Tibial nerve (tissue), 4 donors: ENCODE results near the gene CAMSAP2.

Experiments
- EP300 ChIP-seq, 2 donors: sonication (generic); formaldehyde crosslinking; IDR thresholded peaks; one replicate each; pipeline ENCODE4 v1.6.1; 2017; ENCODE audit warnings: antibody characterized with exemption in 2 of 2, mild to moderate bottlenecking in 1 of 2
- POLR2A ChIP-seq, 2 donors: fragments of 450-650 bp; IDR thresholded peaks; one replicate each; pipeline ENCODE4 v1.6.1; 2017; ENCODE audit warnings: antibody characterized with exemption in 2 of 2, mild to moderate bottlenecking in 2 of 2, moderate library complexity in 2 of 2
- TF ChIP-seq, protein P1 (sequence below), 5 experiments: fragments of 200-600 bp in 3 of 5; fragments of 450-650 bp in 2 of 5; sonication (generic) in 3 of 5; IDR thresholded peaks; one replicate each; pipeline ENCODE4 v1.5.1; 2016 to 2019; ENCODE audit warnings: antibody characterized with exemption in 5 of 5, mild to moderate bottlenecking in 3 of 5, moderate library complexity in 2 of 5

DNA sequence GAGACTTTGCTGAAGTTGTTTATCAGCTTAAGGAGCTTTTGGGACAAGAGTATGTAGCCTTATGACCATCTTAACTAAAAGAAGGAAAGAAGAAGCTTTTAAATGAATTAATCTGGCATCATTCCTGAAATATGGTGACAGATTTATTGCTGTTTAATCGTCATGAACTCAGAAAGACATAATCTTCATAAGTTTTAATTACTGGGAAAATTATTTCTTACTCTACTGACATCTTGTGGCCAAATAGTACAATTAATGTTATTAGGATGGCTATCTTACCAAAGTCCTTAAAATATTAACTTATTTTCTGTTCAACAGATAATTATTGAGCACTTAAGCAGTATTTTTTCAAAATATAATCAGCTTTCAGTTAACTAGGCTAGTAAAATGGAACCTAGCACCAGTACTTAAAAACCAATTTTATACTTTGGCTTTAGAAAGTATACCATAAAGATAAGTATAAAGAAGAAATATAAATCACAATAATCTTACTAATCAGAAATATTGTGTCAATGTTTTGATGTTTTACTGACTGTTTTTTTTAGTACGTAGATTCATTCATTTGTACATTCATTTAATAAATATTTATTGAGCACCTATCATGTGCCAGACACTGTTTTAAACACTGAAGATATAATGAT is 99.4 kb downstream of the CAMSAP2 start:
- no peak for TF ChIP-seq POLR2A (IDR thresholded peaks at IDR 0.05)
- TF ChIP-seq, protein P1, sequence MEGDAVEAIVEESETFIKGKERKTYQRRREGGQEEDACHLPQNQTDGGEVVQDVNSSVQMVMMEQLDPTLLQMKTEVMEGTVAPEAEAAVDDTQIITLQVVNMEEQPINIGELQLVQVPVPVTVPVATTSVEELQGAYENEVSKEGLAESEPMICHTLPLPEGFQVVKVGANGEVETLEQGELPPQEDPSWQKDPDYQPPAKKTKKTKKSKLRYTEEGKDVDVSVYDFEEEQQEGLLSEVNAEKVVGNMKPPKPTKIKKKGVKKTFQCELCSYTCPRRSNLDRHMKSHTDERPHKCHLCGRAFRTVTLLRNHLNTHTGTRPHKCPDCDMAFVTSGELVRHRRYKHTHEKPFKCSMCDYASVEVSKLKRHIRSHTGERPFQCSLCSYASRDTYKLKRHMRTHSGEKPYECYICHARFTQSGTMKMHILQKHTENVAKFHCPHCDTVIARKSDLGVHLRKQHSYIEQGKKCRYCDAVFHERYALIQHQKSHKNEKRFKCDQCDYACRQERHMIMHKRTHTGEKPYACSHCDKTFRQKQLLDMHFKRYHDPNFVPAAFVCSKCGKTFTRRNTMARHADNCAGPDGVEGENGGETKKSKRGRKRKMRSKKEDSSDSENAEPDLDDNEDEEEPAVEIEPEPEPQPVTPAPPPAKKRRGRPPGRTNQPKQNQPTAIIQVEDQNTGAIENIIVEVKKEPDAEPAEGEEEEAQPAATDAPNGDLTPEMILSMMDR (IDR thresholded peaks at IDR 0.05) = peak; percentile 34 to 43 (median 36)
- TF ChIP-seq EP300 (IDR thresholded peaks at IDR 0.05) = no peak
